K562 (cell line): ENCODE results near the gene ABCA10. TPM values are rescaled to one million over a fixed set of nuclear protein-coding genes. Genes with fewer than 3 reads are reported as not detected.

Experiments
- ARID1B ChIP-seq: fragments of 450-650 bp; IDR thresholded peaks from 2 replicates; pipeline ENCODE4 v1.6.1; 2016; ENCODE audit warnings: antibody characterized with exemption, mild to moderate bottlenecking, inconsistent platforms
- BRD9 ChIP-seq: fragments of 450-650 bp; IDR thresholded peaks from 2 replicates; pipeline ENCODE4 v1.6.1; 2018; ENCODE audit warnings: low read depth; ENCODE audit not compliant: partially characterized antibody
- CBFA2T3 ChIP-seq: fragments of 450-650 bp; IDR thresholded peaks from 2 replicates; pipeline ENCODE4 v1.6.1; 2017
- DPF2 ChIP-seq: fragments of 450-650 bp; IDR thresholded peaks from 2 replicates; pipeline ENCODE4 v1.6.1; 2016
- FOXK1 ChIP-seq: sonication (generic); formaldehyde crosslinking; IDR thresholded peaks from 2 replicates; pipeline ENCODE4 v1.8.0; 2022; ENCODE audit warnings: missing genetic modification reagents, mild to moderate bottlenecking, borderline replicate concordance
- GABPB2 ChIP-seq: fragments of 250-450 bp; sonication (Bioruptor Pico); conservative IDR thresholded peaks from 2 replicates; pipeline ENCODE4 v1.5.1; 2021; ENCODE audit warnings: mild to moderate bottlenecking
- GTF2E2 ChIP-seq: fragments of 200-800 bp; sonication (Bioruptor generic); IDR thresholded peaks from 2 replicates; pipeline ENCODE4 v1.6.1; 2016; ENCODE audit warnings: missing genetic modification characterization, missing compliant biosample characterization
- HIVEP1 ChIP-seq: fragments of 250-450 bp; sonication (Bioruptor Pico); IDR thresholded peaks from 2 replicates; pipeline ENCODE4 v1.4.0; 2020; ENCODE audit warnings: mild to moderate bottlenecking
- HNRNPL ChIP-seq: fragments of 200-400 bp; formaldehyde crosslinking; IDR thresholded peaks from 2 replicates; pipeline ENCODE4 v1.6.1; 2017; ENCODE audit warnings: low read depth, mild to moderate bottlenecking, low read length
- KDM1A ChIP-seq, 2 experiments: fragments of 450-650 bp; IDR thresholded peaks; 2 replicates each; pipeline ENCODE4 v1.6.1; 2016; ENCODE audit warnings: mild to moderate bottlenecking in 2 of 2
- NFXL1 ChIP-seq: fragments of 450-650 bp; formaldehyde crosslinking; IDR thresholded peaks from 2 replicates; pipeline ENCODE4 v1.4.0; 2021; ENCODE audit warnings: mild to moderate bottlenecking
- NR2C1 ChIP-seq, 2 experiments: fragments of 450-650 bp; IDR thresholded peaks; 2 replicates each; pipeline ENCODE4 v1.6.1; 2017; ENCODE audit warnings: mild to moderate bottlenecking in 2 of 2, antibody characterized with exemption in 1 of 2, inconsistent platforms in 1 of 2, missing compliant biosample characterization in 1 of 2, missing genetic modification characterization in 1 of 2
- NR2F6 ChIP-seq: fragments of 450-650 bp; formaldehyde crosslinking; IDR thresholded peaks from 2 replicates; pipeline ENCODE4 v1.4.0; 2020; ENCODE audit warnings: mild to moderate bottlenecking
- RBBP5 ChIP-seq: fragments of 200-600 bp; sonication (generic); IDR thresholded peaks from 2 replicates; pipeline ENCODE4 v1.6.1; 2012; ENCODE audit warnings: borderline replicate concordance, mild to moderate bottlenecking, low read length, control low read depth, inconsistent platforms; ENCODE audit not compliant: insufficient read depth, poor library complexity, severe bottlenecking
- SNRNP70 ChIP-seq: fragments of 200-400 bp; formaldehyde crosslinking; optimal IDR thresholded peaks from 2 replicates; pipeline ENCODE3; 2017; ENCODE audit warnings: low read depth, low read length
- SRSF3 ChIP-seq: fragments of 200-400 bp; formaldehyde crosslinking; IDR thresholded peaks from 2 replicates; pipeline ENCODE4 v1.6.1; 2016; ENCODE audit warnings: mild to moderate bottlenecking, low read length, moderate library complexity; ENCODE audit not compliant: insufficient read depth
- SRSF7 ChIP-seq: fragments of 200-400 bp; formaldehyde crosslinking; optimal IDR thresholded peaks from 2 replicates; pipeline ENCODE3; 2017; ENCODE audit warnings: mild to moderate bottlenecking, low read depth, low read length
- TAL1 ChIP-seq: fragments of 450-650 bp; IDR thresholded peaks from 2 replicates; pipeline ENCODE4 v1.6.1; 2016; ENCODE audit warnings: mild to moderate bottlenecking
- TEAD2 ChIP-seq: fragments of 450-650 bp; IDR thresholded peaks from 2 replicates; pipeline ENCODE4 v1.6.1; 2016; ENCODE audit warnings: missing genetic modification characterization, control low read depth, missing compliant biosample characterization
- TGIF2 ChIP-seq: sonication (generic); formaldehyde crosslinking; IDR thresholded peaks from 2 replicates; pipeline ENCODE4 v1.8.1; 2022; ENCODE audit warnings: mild to moderate bottlenecking, missing genetic modification reagents, moderate library complexity
- TOE1 ChIP-seq, 2 experiments: fragments of 450-650 bp in 1 of 2; sonication (generic) in 1 of 2; formaldehyde crosslinking in 1 of 2; IDR thresholded peaks; 2 replicates each; pipeline versions ENCODE4 v1.7.1 to v1.8.0; 2016 to 2022; ENCODE audit warnings: borderline replicate concordance in 2 of 2, mild to moderate bottlenecking in 2 of 2, antibody characterized with exemption in 1 of 2, inconsistent platforms in 1 of 2, low read depth in 1 of 2, missing genetic modification reagents in 1 of 2, moderate library complexity in 1 of 2
- ZFP30 ChIP-seq: fragments of 250-450 bp; sonication (Bioruptor Pico); IDR thresholded peaks from 2 replicates; pipeline ENCODE4 v1.8.0; 2022; ENCODE audit warnings: moderate library complexity, mild to moderate bottlenecking, inconsistent platforms, borderline replicate concordance
- ZFX ChIP-seq: sonication (generic); formaldehyde crosslinking; IDR thresholded peaks from 2 replicates; pipeline ENCODE4 v1.8.0; 2022; ENCODE audit warnings: mild to moderate bottlenecking, missing genetic modification reagents, moderate library complexity
- ZNF23 ChIP-seq: fragments of 250-450 bp; sonication (Bioruptor Pico); IDR thresholded peaks from 2 replicates; pipeline ENCODE4 v1.4.0; 2020; ENCODE audit warnings: mild to moderate bottlenecking
- ZNF644 ChIP-seq: fragments of 200-800 bp; sonication (Bioruptor generic); IDR thresholded peaks from 2 replicates; pipeline ENCODE4 v1.6.1; 2016; ENCODE audit warnings: low read depth, missing genetic modification characterization, missing compliant biosample characterization
- ZNF766 ChIP-seq: fragments of 200-800 bp; sonication (Bioruptor generic); conservative IDR thresholded peaks from 2 replicates; pipeline ENCODE4 v1.6.1; 2016; ENCODE audit warnings: missing genetic modification characterization, missing compliant biosample characterization
- ZSCAN29 ChIP-seq: fragments of 450-650 bp; IDR thresholded peaks from 2 replicates; pipeline ENCODE4 v1.6.1; 2017
- polyA plus RNA-seq, 8 experiments: library from polyadenylated mRNA; depleted of rRNA in 4 of 8; stranded (reverse) in 5 of 8; unstranded in 3 of 8; fragments of >200 nt; fragmentation: Nextera tagmentation in 2 of 8; fragmentation: Illumina TruSeq in 1 of 8; extraction: Ambion mirVana in 2 of 8; extraction: Trizol in 1 of 8; gene quantifications; 2 replicates each; pipeline versions ENCODE4 v1.2.1 to v1.2.3, GENCODE V29; 2011 to 2014; ENCODE audit warnings: inconsistent platforms in 1 of 8, missing spikeins in 1 of 8
- total RNA-seq, 7 experiments: library from RNA; depleted of rRNA in 6 of 7; stranded (reverse); fragments of >200 nt in 6 of 7; fragmentation: Illumina TruSeq in 2 of 7; extraction: Trizol in 2 of 7; gene quantifications; 2 replicates each; pipeline versions ENCODE4 v1.2.1 to v1.2.3, GENCODE V29; 2011 to 2021; ENCODE audit warnings: low replicate concordance in 1 of 7
- TF ChIP-seq, protein P1 (sequence below): fragments of 450-650 bp; IDR thresholded peaks from 2 replicates; pipeline ENCODE4 v1.6.1; 2016; ENCODE audit warnings: mild to moderate bottlenecking
- TF ChIP-seq, protein P2 (sequence below): sonication (generic); formaldehyde crosslinking; IDR thresholded peaks from 2 replicates; pipeline ENCODE4 v1.5.0; 2020; ENCODE audit warnings: missing genetic modification reagents

ABCA10 gene
- total and polyA plus RNA-seq, 9 of the 15 experiments (the other 6 are each of a cell fraction or from before 2014, with no cell fraction given): 0.04 to 0.45 (median 0.15) TPM; not detected in 1

- TF ChIP-seq, protein P1, sequence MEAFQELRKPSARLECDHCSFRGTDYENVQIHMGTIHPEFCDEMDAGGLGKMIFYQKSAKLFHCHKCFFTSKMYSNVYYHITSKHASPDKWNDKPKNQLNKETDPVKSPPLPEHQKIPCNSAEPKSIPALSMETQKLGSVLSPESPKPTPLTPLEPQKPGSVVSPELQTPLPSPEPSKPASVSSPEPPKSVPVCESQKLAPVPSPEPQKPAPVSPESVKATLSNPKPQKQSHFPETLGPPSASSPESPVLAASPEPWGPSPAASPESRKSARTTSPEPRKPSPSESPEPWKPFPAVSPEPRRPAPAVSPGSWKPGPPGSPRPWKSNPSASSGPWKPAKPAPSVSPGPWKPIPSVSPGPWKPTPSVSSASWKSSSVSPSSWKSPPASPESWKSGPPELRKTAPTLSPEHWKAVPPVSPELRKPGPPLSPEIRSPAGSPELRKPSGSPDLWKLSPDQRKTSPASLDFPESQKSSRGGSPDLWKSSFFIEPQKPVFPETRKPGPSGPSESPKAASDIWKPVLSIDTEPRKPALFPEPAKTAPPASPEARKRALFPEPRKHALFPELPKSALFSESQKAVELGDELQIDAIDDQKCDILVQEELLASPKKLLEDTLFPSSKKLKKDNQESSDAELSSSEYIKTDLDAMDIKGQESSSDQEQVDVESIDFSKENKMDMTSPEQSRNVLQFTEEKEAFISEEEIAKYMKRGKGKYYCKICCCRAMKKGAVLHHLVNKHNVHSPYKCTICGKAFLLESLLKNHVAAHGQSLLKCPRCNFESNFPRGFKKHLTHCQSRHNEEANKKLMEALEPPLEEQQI: no peak
- TF ChIP-seq ZNF766 (CRISPR knock-in tag): no peak
- no peak for TF ChIP-seq RBBP5
- TF ChIP-seq ZNF644 (tag): no peak
- TF ChIP-seq DPF2: no peak
- TF ChIP-seq BRD9: no peak
- no peak for TF ChIP-seq HIVEP1 (CRISPR knock-in tag)
- TF ChIP-seq SRSF3: no peak
- peak; percentile 19; the same call in 1 of the 2 replicates for TF ChIP-seq TAL1
- TF ChIP-seq CBFA2T3: 0 out of 2 replicates have a peak, but pooled peaks have one; percentile 44
- TF ChIP-seq ZSCAN29: no peak
- no peak for TF ChIP-seq NR2C1 (IDR thresholded peaks at IDR 0.05)
- TF ChIP-seq NR2C1 (tag; IDR thresholded peaks at IDR 0.05): 0 out of 2 replicates have a peak, but pooled peaks have one; percentile 16
- TF ChIP-seq NR2F6 (CRISPR knock-in tag): no peak
- TF ChIP-seq ZFX (CRISPR knock-in tag): no peak
- peak in 1 of 2 experiments; percentile 59; a peak in 1 of 4 replicates for TF ChIP-seq KDM1A (IDR thresholded peaks at IDR 0.05)
- no peak for TF ChIP-seq TEAD2 (tag)
- TF ChIP-seq TGIF2 (CRISPR knock-in tag): no peak
- no peak for TF ChIP-seq GABPB2 (CRISPR knock-in tag)
- no peak for TF ChIP-seq ZFP30
- no peak for TF ChIP-seq NFXL1 (CRISPR knock-in tag)
- no peak for TF ChIP-seq HNRNPL
- 0 out of 2 replicates have a peak, but pooled peaks have one; percentile 23 for TF ChIP-seq ARID1B
- no peak for TF ChIP-seq FOXK1 (CRISPR knock-in tag)
- no peak for TF ChIP-seq SNRNP70
- TF ChIP-seq TOE1 (IDR thresholded peaks at IDR 0.05; ENCODE audit: borderline replicate concordance): peak; percentile 81
- no peak for TF ChIP-seq TOE1 (CRISPR knock-in tag; IDR thresholded peaks at IDR 0.05; ENCODE audit: borderline replicate concordance, low read depth)
- TF ChIP-seq SRSF7: no peak
- TF ChIP-seq ZNF23: no peak
- no peak for TF ChIP-seq GTF2E2
- TF ChIP-seq, protein P2, sequence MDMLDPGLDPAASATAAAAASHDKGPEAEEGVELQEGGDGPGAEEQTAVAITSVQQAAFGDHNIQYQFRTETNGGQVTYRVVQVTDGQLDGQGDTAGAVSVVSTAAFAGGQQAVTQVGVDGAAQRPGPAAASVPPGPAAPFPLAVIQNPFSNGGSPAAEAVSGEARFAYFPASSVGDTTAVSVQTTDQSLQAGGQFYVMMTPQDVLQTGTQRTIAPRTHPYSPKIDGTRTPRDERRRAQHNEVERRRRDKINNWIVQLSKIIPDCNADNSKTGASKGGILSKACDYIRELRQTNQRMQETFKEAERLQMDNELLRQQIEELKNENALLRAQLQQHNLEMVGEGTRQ (CRISPR knock-in tag): peak; percentile 88
Observed at GRCh38 chr17:69198238-69198637, 30.4 kb downstream of the ABCA10 start (continued).
